GM23338 (cell line): ENCODE measurements around the gene CADPS2.

Experiments
- CTCF ChIP-seq, 2 experiments: fragments of 200-600 bp in 1 of 2; sonication (generic) in 1 of 2; conservative IDR thresholded peaks; 2 replicates each; pipeline versions ENCODE4 v1.5.1 to v1.6.1; 2016 to 2017; ENCODE audit warnings: antibody characterized with exemption in 2 of 2, low read depth in 2 of 2, mild to moderate bottlenecking in 2 of 2, moderate library complexity in 1 of 2
- REST ChIP-seq: IDR thresholded peaks from one replicate; pipeline ENCODE4 v1.6.1; 2018; ENCODE audit warnings: antibody characterized with exemption; ENCODE audit not compliant: unreplicated experiment

- TF ChIP-seq CTCF (conservative IDR thresholded peaks at IDR 0.05; ENCODE audit: low read depth in 2 of 2) (no peak), REST (no peak)
These were observed 1.6 kb upstream of the CADPS2 start for GRCh38 chr7:122887848-122888247.
